ENCODE results near the gene RFC1. TPM values are rescaled to one million over a fixed set of nuclear protein-coding genes. Genes with fewer than 3 reads are reported as not detected.

The RFC1 gene
- total and polyA plus RNA-seq, 2 experiments from 2014 or later: 39.5 to 46.3 TPM

- no peaks in the 10 kb centered on the region for H3K9me2 ChIP-seq (ENCODE audit: insufficient read depth)
- TF ChIP-seq EZH2phosphoT487 (IDR thresholded peaks at IDR 0.05; ENCODE audit: insufficient read depth, low read depth): no peak
- no peak for TF ChIP-seq EZH2 (IDR thresholded peaks at IDR 0.05; ENCODE audit: insufficient read depth, poor library complexity, severe bottlenecking)
- no peaks in the 10 kb centered on the region for H3F3A ChIP-seq (ENCODE audit: insufficient read depth)
- H3K4me2 ChIP-seq (ENCODE audit: unreplicated experiment): no peak overlapping the region
- H3K9ac ChIP-seq: no peak overlapping the region
- H3K4me3 ChIP-seq: no peak overlapping the region
- H4K20me1 ChIP-seq (ENCODE audit: insufficient read depth): no peaks in the 10 kb centered on the region; the same call in 1 of the 2 replicates
- H3K4me1 ChIP-seq (ENCODE audit: insufficient read depth): no peaks in the 10 kb centered on the region
- no peaks in the 10 kb centered on the region for H3K9me3 ChIP-seq (ENCODE audit: low read depth)
- no peak overlapping the region for H3K27ac ChIP-seq
- no peaks in the 10 kb centered on the region; the same call in 1 of the 2 replicates for H3K36me3 ChIP-seq (ENCODE audit: low read depth)
- H3K79me2 ChIP-seq (ENCODE audit: insufficient read depth): peaks cover 48% of the 10 kb centered on the region
- no peak overlapping the region for H2AFZ ChIP-seq
- 97 to 100% methylated on average over 2 of the region's 2 CpGs for WGBS, 2 experiments (ENCODE audit: low coverage in 1 of 2, low lambda C conversion rate in 2 of 2, missing lambda C conversion rate in 2 of 2)
- in situ Hi-C loops (cut with MboI): no loop called here
- H3K27me3 ChIP-seq (replicated peaks; ENCODE audit: insufficient read depth): no peaks in the 10 kb centered on the region
- DNase-seq: no peak
Observed at GRCh38 chr4:39326468-39326977, 39.6 kb downstream of the RFC1 start.

GRCh38 chr4:39324897-39325613 lies 41.1 kb downstream of the RFC1 start:
- H3K79me2 ChIP-seq (ENCODE audit: insufficient read depth): peaks cover 33% of the 10 kb centered on the region
- no peak overlapping the region for H3K4me3 ChIP-seq
- TF ChIP-seq EZH2phosphoT487 (IDR thresholded peaks at IDR 0.05; ENCODE audit: insufficient read depth, low read depth): no peak
- TF ChIP-seq EZH2 (IDR thresholded peaks at IDR 0.05; ENCODE audit: insufficient read depth, poor library complexity, severe bottlenecking): no peak
- peak; percentile 18 for DNase-seq
- H3K9me2 ChIP-seq (ENCODE audit: insufficient read depth): no peaks in the 10 kb centered on the region
- no peak overlapping the region for H3K4me2 ChIP-seq (ENCODE audit: unreplicated experiment)
- H2AFZ ChIP-seq: no peak overlapping the region
- H3K9me3 ChIP-seq (ENCODE audit: low read depth): no peaks in the 10 kb centered on the region
- no peak overlapping the region for H3K27ac ChIP-seq
- no peak overlapping the region for H3K9ac ChIP-seq
- in situ Hi-C loops (cut with MboI): no loop called here
- H3K27me3 ChIP-seq (replicated peaks; ENCODE audit: insufficient read depth): no peaks in the 10 kb centered on the region
- no peaks in the 10 kb centered on the region; the same call in 1 of the 2 replicates for H4K20me1 ChIP-seq (ENCODE audit: insufficient read depth)
- peaks cover 13% of the 10 kb centered on the region for H3F3A ChIP-seq (ENCODE audit: insufficient read depth)
- peaks cover 11% of the 10 kb centered on the region for H3K4me1 ChIP-seq (ENCODE audit: insufficient read depth)
- no peaks in the 10 kb centered on the region; the same call in 1 of the 2 replicates for H3K36me3 ChIP-seq (ENCODE audit: low read depth)
- 85% methylated on average over 4 of the region's 4 CpGs for WGBS, 2 experiments (ENCODE audit: low coverage in 1 of 2, low lambda C conversion rate in 2 of 2, missing lambda C conversion rate in 2 of 2)

GRCh38 chr4:39324446-39324845 lies 41.7 kb downstream of the RFC1 start:
- in situ Hi-C loops (cut with MboI): no loop called here
- H3K9me3 ChIP-seq (ENCODE audit: low read depth): no peaks in the 10 kb centered on the region

GRCh38 chr4:39323821-39324220 lies 42.3 kb downstream of the RFC1 start:
- H3F3A ChIP-seq (ENCODE audit: insufficient read depth): peaks cover 20% of the 10 kb centered on the region
- H3K4me1 ChIP-seq (ENCODE audit: insufficient read depth): peaks cover 23% of the 10 kb centered on the region
- H3K79me2 ChIP-seq (ENCODE audit: insufficient read depth): peaks cover 21% of the 10 kb centered on the region
- in situ Hi-C loops (cut with MboI): no loop called here
- H3K4me3 ChIP-seq: no peak overlapping the region
- no peaks in the 10 kb centered on the region for H3K27me3 ChIP-seq (replicated peaks; ENCODE audit: insufficient read depth)
- H2AFZ ChIP-seq: no peak overlapping the region
- WGBS, 2 experiments (ENCODE audit: low coverage in 1 of 2, low lambda C conversion rate in 2 of 2, missing lambda C conversion rate in 2 of 2): 98 to 100% methylated on average over 1 of the region's 1 CpG
- no peak overlapping the region for H3K27ac ChIP-seq
- no peaks in the 10 kb centered on the region; the same call in 1 of the 2 replicates for H4K20me1 ChIP-seq (ENCODE audit: insufficient read depth)
- H3K9ac ChIP-seq: no peak overlapping the region
- no peaks in the 10 kb centered on the region; the same call in 1 of the 2 replicates for H3K36me3 ChIP-seq (ENCODE audit: low read depth)
- DNase-seq: peak; percentile 7
- H3K4me2 ChIP-seq (ENCODE audit: unreplicated experiment): no peak overlapping the region
- H3K9me2 ChIP-seq (ENCODE audit: insufficient read depth): no peaks in the 10 kb centered on the region
- TF ChIP-seq EZH2 (IDR thresholded peaks at IDR 0.05; ENCODE audit: insufficient read depth, poor library complexity, severe bottlenecking) (no peak), EZH2phosphoT487 (IDR thresholded peaks at IDR 0.05; ENCODE audit: insufficient read depth, low read depth) (no peak)
- no peaks in the 10 kb centered on the region for H3K9me3 ChIP-seq (ENCODE audit: low read depth)

More at GRCh38 chr4:39324446-39324845, 41.7 kb downstream of the RFC1 start:
- Histone ChIP-seq H2AFZ (no peak overlapping the region), H3K9me2 (ENCODE audit: insufficient read depth) (no peaks in the 10 kb centered on the region), H3F3A (ENCODE audit: insufficient read depth) (peaks cover 19% of the 10 kb centered on the region), H3K4me3 (no peak overlapping the region), H3K9ac (no peak overlapping the region), H3K27ac (no peak overlapping the region), H3K4me1 (ENCODE audit: insufficient read depth) (peaks cover 17% of the 10 kb centered on the region), H4K20me1 (ENCODE audit: insufficient read depth) (no peaks in the 10 kb centered on the region; the same call in 1 of the 2 replicates), H3K4me2 (ENCODE audit: unreplicated experiment) (no peak overlapping the region), H3K79me2 (ENCODE audit: insufficient read depth) (peaks cover 27% of the 10 kb centered on the region), H3K27me3 (replicated peaks; ENCODE audit: insufficient read depth) (no peaks in the 10 kb centered on the region), H3K36me3 (ENCODE audit: low read depth) (no peaks in the 10 kb centered on the region; the same call in 1 of the 2 replicates)
- WGBS, 2 experiments (ENCODE audit: low coverage in 1 of 2, low lambda C conversion rate in 2 of 2, missing lambda C conversion rate in 2 of 2): 95 to 100% methylated on average over 2 of the region's 2 CpGs
- DNase-seq: no peak
- TF ChIP-seq EZH2phosphoT487 (IDR thresholded peaks at IDR 0.05; ENCODE audit: insufficient read depth, low read depth): no peak
- TF ChIP-seq EZH2 (IDR thresholded peaks at IDR 0.05; ENCODE audit: insufficient read depth, poor library complexity, severe bottlenecking): no peak

Data from GM23248 (cell line).